NCI-H345 (cell line): Measurements from ENCODE around the gene HTRA2.

Experiments used
- DNase-seq: peaks from one replicate; lab custom pipeline; 2025; lab: John Stamatoyannopoulos, UW

HTRA2 gene

GRCh38 chr2:74515981-74516633 lies 13.6 kb upstream of the HTRA2 start:
- no peak for DNase-seq

- DNase-seq, result no peak
Measured at GRCh38 chr2:74516650-74517049, 13.1 kb upstream of the HTRA2 start.

- DNase-seq, result no peak
Measured at GRCh38 chr2:74522516-74522915, 7.2 kb upstream of the HTRA2 start.

- DNase-seq, result no peak
Measured at GRCh38 chr2:74524005-74524404, 5.7 kb upstream of the HTRA2 start.

- DNase-seq, result no peak
Measured at GRCh38 chr2:74524955-74525716, 4.6 kb upstream of the HTRA2 start.

GRCh38 chr2:74525717-74526648 lies 3.8 kb upstream of the HTRA2 start, which contains the start of gene DQX1:
Gene DQX1 (minus strand): TSS chr2:74526231. CDS start chr2:74525729, 502 bp downstream.
- peak; percentile 11 for DNase-seq

- no peak for DNase-seq
Measured at GRCh38 chr2:74526649-74527230, 3.0 kb upstream of the HTRA2 start.

GRCh38 chr2:74527741-74528140 lies 2.0 kb upstream of the HTRA2 start:
- DNase-seq, result no peak

- no peak for DNase-seq
Measured at GRCh38 chr2:74528600-74529356, 955 bp upstream of the HTRA2 start.

- peak; percentile 14 for DNase-seq
Measured at GRCh38 chr2:74530239-74531187, 780 bp downstream of the HTRA2 start.

- no peak for DNase-seq
Measured at GRCh38 chr2:74531666-74532065, 1.9 kb downstream of the HTRA2 start.

- DNase-seq, result peak; percentile 26
Measured at GRCh38 chr2:74532222-74532621, 2.5 kb downstream of the HTRA2 start.

GRCh38 chr2:74533464-74533863 lies 3.7 kb downstream of the HTRA2 start:
- no peak for DNase-seq

- no peak for DNase-seq
Measured at GRCh38 chr2:74534411-74534810, 4.7 kb downstream of the HTRA2 start.

- no peak for DNase-seq
Measured at GRCh38 chr2:74535440-74535965, 5.8 kb downstream of the HTRA2 start.

GRCh38 chr2:74536166-74536950 lies 6.6 kb downstream of the HTRA2 start:
- no peak for DNase-seq

GRCh38 chr2:74537140-74537539 lies 7.4 kb downstream of the HTRA2 start:
- DNase-seq, result no peak

- DNase-seq, result no peak
Measured at GRCh38 chr2:74538881-74539339, 9.2 kb downstream of the HTRA2 start.

- no peak for DNase-seq
Measured at GRCh38 chr2:74540291-74540690, 10.6 kb downstream of the HTRA2 start.
